HepG2 (cell line): ENCODE measurements around the gene VPS18. TPM values are rescaled to one million over a fixed set of nuclear protein-coding genes. Genes with fewer than 3 reads are reported as not detected.
A peak's percentile ranks its signal among the peaks of the same experiment; 100 is the strongest.

Experiments used
- CBFB ChIP-seq: sonication (generic); formaldehyde crosslinking; IDR thresholded peaks from 2 replicates; pipeline ENCODE4 v1.4.0; 2020; ENCODE audit warnings: missing genetic modification reagents
- FLYWCH1 ChIP-seq: sonication (generic); formaldehyde crosslinking; IDR thresholded peaks from 2 replicates; pipeline ENCODE4 v1.8.1; 2023; ENCODE audit warnings: mild to moderate bottlenecking, missing genetic modification reagents
- JARID2 ChIP-seq: sonication (generic); formaldehyde crosslinking; IDR thresholded peaks from 2 replicates; pipeline ENCODE4 v1.8.1; 2023; ENCODE audit warnings: missing genetic modification reagents, inconsistent platforms; ENCODE audit not compliant: insufficient replicate concordance
- JUN ChIP-seq: sonication (generic); formaldehyde crosslinking; IDR thresholded peaks from 2 replicates; pipeline ENCODE4 v1.4.0; 2020; ENCODE audit warnings: mild to moderate bottlenecking, missing genetic modification reagents
- MAF1 ChIP-seq: sonication (generic); formaldehyde crosslinking; IDR thresholded peaks from 2 replicates; pipeline ENCODE4 v1.5.0; 2020; ENCODE audit warnings: missing genetic modification reagents, borderline replicate concordance
- NFKB2 ChIP-seq: sonication (generic); formaldehyde crosslinking; IDR thresholded peaks from 2 replicates; pipeline ENCODE4 v1.4.0; 2020; ENCODE audit warnings: missing genetic modification reagents, borderline replicate concordance
- PRDM4 ChIP-seq: sonication (generic); formaldehyde crosslinking; IDR thresholded peaks from 2 replicates; pipeline ENCODE4 v1.9.0; 2021; ENCODE audit warnings: missing genetic modification reagents, borderline replicate concordance
- RARG ChIP-seq: sonication (generic); formaldehyde crosslinking; IDR thresholded peaks from 2 replicates; pipeline ENCODE4 v1.4.0; 2020; ENCODE audit warnings: low read depth, mild to moderate bottlenecking, missing genetic modification reagents
- SCMH1 ChIP-seq: sonication (generic); formaldehyde crosslinking; IDR thresholded peaks from 2 replicates; pipeline ENCODE4 v1.9.0; 2021; ENCODE audit warnings: missing genetic modification reagents, mild to moderate bottlenecking, borderline replicate concordance
- SP4 ChIP-seq: sonication (generic); formaldehyde crosslinking; IDR thresholded peaks from 2 replicates; pipeline ENCODE4 v1.8.1; 2023; ENCODE audit warnings: mild to moderate bottlenecking, missing genetic modification reagents
- SRSF9 ChIP-seq: fragments of 200-400 bp; formaldehyde crosslinking; IDR thresholded peaks from 2 replicates; pipeline ENCODE4 v1.6.1; 2018; ENCODE audit warnings: borderline replicate concordance, mild to moderate bottlenecking, low read depth, low read length; ENCODE audit not compliant: insufficient read depth, poor library complexity, severe bottlenecking
- ZMYM2 ChIP-seq: sonication (generic); formaldehyde crosslinking; IDR thresholded peaks from 2 replicates; pipeline ENCODE4 v1.8.0; 2022; ENCODE audit warnings: mild to moderate bottlenecking, missing genetic modification reagents
- ZNF124 ChIP-seq: sonication (generic); formaldehyde crosslinking; IDR thresholded peaks from 2 replicates; pipeline ENCODE4 v1.4.0; 2020; ENCODE audit warnings: missing genetic modification reagents
- ZNF331 ChIP-seq: sonication (generic); formaldehyde crosslinking; IDR thresholded peaks from 2 replicates; pipeline ENCODE4 v1.4.0; 2020; ENCODE audit warnings: missing genetic modification reagents
- ZNF382 ChIP-seq: sonication (generic); formaldehyde crosslinking; IDR thresholded peaks from 2 replicates; pipeline ENCODE4 v1.5.0; 2020; ENCODE audit warnings: missing genetic modification reagents, mild to moderate bottlenecking, borderline replicate concordance
- ZNF761 ChIP-seq: sonication (generic); formaldehyde crosslinking; conservative IDR thresholded peaks from 2 replicates; pipeline ENCODE4 v1.4.0; 2020; ENCODE audit warnings: mild to moderate bottlenecking, missing genetic modification reagents
- ZSCAN9 ChIP-seq: IDR thresholded peaks from 2 replicates; pipeline ENCODE4 v1.6.1; 2016; ENCODE audit warnings: borderline replicate concordance
- polyA plus RNA-seq, 8 experiments: library from polyadenylated mRNA; depleted of rRNA in 3 of 8; stranded (reverse) in 7 of 8; unstranded in 1 of 8; fragments of >200 nt; fragmentation: Illumina TruSeq in 4 of 8; extraction: Trizol in 4 of 8; gene quantifications; 2 replicates each; pipeline versions ENCODE4 v1.2.1 to v1.2.3, GENCODE V29; 2011 to 2016; ENCODE audit warnings: low read depth in 4 of 8, missing spikeins in 1 of 8, mixed read lengths in 1 of 8; ENCODE audit not compliant: insufficient read depth in 1 of 8
- total RNA-seq, 5 experiments: library from RNA; depleted of rRNA; stranded (reverse); fragments of >200 nt; fragmentation: Illumina TruSeq; extraction: Trizol; gene quantifications; 2 replicates each; pipeline ENCODE4 v1.2.3, GENCODE V29; 2016; ENCODE audit warnings: low read depth in 1 of 5
- TF ChIP-seq, protein P1 (sequence below): IDR thresholded peaks from 2 replicates; pipeline ENCODE4 v1.6.1; 2016; ENCODE audit warnings: missing compliant biosample characterization, missing genetic modification reagents, borderline replicate concordance
- TF ChIP-seq, protein P2 (sequence below): sonication (generic); formaldehyde crosslinking; IDR thresholded peaks from 2 replicates; pipeline ENCODE4 v1.5.0; 2020; ENCODE audit warnings: mild to moderate bottlenecking, missing genetic modification reagents
- TF ChIP-seq, protein P3 (sequence below): sonication (generic); formaldehyde crosslinking; IDR thresholded peaks from 2 replicates; pipeline ENCODE4 v1.4.0; 2020; ENCODE audit warnings: missing genetic modification reagents; ENCODE audit errors: not compliant biosample characterization
- TF ChIP-seq, protein P4 (sequence below): sonication (generic); formaldehyde crosslinking; IDR thresholded peaks from 2 replicates; pipeline ENCODE4 v1.4.0; 2020; ENCODE audit warnings: low read depth, mild to moderate bottlenecking, missing genetic modification reagents

VPS18 gene
- total and polyA plus RNA-seq, 2 of the 13 experiments (the other 11 are each of a cell fraction or from before 2014, with no cell fraction given): 5.8 to 17.0 TPM

DNA sequence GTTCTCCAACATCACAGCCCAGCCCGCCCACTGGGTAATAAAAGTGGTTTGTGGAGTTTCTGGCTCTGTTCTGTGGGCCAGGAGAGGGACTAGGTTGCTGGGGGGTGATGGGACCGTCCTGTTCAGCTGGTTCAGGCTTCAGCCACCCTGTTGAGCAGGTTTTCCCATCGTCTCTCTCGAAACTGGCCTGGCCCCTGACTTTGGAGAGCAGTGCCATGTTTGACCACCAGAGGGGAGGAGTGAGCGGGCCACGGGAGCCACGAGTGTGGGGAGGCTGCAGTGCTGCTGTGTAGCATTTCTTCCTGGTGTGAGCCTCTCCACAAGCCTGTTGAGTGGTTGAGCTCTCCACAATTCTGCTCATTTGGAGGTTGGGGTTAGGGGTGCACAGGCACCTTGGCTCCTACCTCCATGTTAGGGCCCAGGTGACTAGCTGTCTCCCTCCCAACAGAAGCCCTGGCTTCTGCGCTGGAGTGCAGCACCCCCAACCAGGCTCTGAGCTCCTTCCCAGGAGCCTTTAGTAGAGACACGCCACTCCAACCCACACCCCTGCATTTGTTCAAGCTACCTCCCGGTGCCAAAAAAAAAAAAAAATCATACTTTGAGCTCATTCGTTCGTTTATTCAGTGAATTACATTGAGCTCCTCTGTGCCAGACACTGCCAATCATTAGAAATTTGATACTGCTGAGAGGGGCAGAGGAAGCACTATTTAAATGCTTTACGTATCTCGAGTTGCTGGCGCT lies 36.5 kb upstream of the VPS18 start (continued):
- TF ChIP-seq FLYWCH1 (CRISPR knock-in tag) (no peak), NFKB2 (CRISPR knock-in tag) (0 out of 2 replicates have a peak, but pooled peaks have one; percentile 19), SP4 (CRISPR knock-in tag) (no peak), MAF1 (CRISPR knock-in tag) (no peak), SCMH1 (CRISPR knock-in tag) (no peak), ZNF331 (CRISPR knock-in tag) (no peak), SRSF9 (no peak), PRDM4 (CRISPR knock-in tag) (no peak), ZNF382 (CRISPR knock-in tag) (no peak), CBFB (CRISPR knock-in tag) (peak; percentile 24; the same call in 1 of the 2 replicates), ZSCAN9 (CRISPR knock-in tag) (no peak), RARG (CRISPR knock-in tag) (no peak), JARID2 (CRISPR knock-in tag) (no peak), JUN (CRISPR knock-in tag) (no peak), ZNF761 (CRISPR knock-in tag) (no peak), ZMYM2 (CRISPR knock-in tag) (no peak), ZNF124 (no peak)
- TF ChIP-seq, protein P1, sequence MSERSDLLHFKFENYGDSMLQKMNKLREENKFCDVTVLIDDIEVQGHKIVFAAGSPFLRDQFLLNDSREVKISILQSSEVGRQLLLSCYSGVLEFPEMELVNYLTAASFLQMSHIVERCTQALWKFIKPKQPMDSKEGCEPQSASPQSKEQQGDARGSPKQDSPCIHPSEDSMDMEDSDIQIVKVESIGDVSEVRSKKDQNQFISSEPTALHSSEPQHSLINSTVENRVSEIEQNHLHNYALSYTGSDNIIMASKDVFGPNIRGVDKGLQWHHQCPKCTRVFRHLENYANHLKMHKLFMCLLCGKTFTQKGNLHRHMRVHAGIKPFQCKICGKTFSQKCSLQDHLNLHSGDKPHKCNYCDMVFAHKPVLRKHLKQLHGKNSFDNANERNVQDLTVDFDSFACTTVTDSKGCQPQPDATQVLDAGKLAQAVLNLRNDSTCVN (CRISPR knock-in tag): no peak
- TF ChIP-seq, protein P2, sequence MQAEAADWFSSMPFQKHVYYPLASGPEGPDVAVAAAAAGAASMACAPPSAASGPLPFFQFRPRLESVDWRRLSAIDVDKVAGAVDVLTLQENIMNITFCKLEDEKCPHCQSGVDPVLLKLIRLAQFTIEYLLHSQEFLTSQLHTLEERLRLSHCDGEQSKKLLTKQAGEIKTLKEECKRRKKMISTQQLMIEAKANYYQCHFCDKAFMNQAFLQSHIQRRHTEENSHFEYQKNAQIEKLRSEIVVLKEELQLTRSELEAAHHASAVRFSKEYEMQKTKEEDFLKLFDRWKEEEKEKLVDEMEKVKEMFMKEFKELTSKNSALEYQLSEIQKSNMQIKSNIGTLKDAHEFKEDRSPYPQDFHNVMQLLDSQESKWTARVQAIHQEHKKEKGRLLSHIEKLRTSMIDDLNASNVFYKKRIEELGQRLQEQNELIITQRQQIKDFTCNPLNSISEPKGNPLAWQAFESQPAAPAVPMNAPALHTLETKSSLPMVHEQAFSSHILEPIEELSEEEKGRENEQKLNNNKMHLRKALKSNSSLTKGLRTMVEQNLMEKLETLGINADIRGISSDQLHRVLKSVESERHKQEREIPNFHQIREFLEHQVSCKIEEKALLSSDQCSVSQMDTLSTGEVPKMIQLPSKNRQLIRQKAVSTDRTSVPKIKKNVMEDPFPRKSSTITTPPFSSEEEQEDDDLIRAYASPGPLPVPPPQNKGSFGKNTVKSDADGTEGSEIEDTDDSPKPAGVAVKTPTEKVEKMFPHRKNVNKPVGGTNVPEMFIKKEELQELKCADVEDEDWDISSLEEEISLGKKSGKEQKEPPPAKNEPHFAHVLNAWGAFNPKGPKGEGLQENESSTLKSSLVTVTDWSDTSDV (CRISPR knock-in tag): no peak
- TF ChIP-seq, protein P3, sequence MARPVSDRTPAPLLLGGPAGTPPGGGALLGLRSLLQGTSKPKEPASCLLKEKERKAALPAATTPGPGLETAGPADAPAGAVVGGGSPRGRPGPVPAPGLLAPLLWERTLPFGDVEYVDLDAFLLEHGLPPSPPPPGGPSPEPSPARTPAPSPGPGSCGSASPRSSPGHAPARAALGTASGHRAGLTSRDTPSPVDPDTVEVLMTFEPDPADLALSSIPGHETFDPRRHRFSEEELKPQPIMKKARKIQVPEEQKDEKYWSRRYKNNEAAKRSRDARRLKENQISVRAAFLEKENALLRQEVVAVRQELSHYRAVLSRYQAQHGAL (CRISPR knock-in tag): no peak
- TF ChIP-seq, protein P4, sequence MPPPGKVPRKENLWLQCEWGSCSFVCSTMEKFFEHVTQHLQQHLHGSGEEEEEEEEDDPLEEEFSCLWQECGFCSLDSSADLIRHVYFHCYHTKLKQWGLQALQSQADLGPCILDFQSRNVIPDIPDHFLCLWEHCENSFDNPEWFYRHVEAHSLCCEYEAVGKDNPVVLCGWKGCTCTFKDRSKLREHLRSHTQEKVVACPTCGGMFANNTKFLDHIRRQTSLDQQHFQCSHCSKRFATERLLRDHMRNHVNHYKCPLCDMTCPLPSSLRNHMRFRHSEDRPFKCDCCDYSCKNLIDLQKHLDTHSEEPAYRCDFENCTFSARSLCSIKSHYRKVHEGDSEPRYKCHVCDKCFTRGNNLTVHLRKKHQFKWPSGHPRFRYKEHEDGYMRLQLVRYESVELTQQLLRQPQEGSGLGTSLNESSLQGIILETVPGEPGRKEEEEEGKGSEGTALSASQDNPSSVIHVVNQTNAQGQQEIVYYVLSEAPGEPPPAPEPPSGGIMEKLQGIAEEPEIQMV (CRISPR knock-in tag): no peak
